Measurements from ENCODE around the gene GRM1.

The GRM1 gene

DNA sequence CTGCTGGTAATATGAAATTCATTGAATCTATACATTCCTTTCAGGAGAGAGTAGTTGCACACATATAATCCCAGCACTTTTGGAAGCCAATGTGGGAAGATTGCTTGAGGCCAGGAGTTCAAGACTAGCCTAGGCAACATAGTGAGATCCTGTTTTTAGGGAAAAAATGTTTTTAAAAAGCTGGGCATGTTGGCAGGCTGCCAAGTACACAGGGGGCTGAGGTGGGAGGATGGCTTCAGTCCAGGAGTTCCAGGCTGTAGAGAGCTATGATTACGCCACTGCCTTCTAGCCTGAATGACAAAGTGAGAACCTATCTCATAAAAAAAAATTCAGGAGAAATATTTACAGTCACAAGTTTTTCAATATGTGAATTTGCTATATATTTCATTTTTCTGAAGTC, 71.9 kb downstream of the GRM1 start:
- no peak for DNase-seq

- no peak for DNase-seq
These were observed 74.7 kb downstream of the GRM1 start for GRCh38 chr6:146103416-146104072.

- no peak for DNase-seq
These were observed 77.7 kb downstream of the GRM1 start for GRCh38 chr6:146106532-146106931.

GRCh38 chr6:146110990-146111389, 82.1 kb downstream of the GRM1 start:
- no peak for DNase-seq

GRCh38 chr6:146111881-146112450, 83.1 kb downstream of the GRM1 start:
- no peak for DNase-seq

DNA sequence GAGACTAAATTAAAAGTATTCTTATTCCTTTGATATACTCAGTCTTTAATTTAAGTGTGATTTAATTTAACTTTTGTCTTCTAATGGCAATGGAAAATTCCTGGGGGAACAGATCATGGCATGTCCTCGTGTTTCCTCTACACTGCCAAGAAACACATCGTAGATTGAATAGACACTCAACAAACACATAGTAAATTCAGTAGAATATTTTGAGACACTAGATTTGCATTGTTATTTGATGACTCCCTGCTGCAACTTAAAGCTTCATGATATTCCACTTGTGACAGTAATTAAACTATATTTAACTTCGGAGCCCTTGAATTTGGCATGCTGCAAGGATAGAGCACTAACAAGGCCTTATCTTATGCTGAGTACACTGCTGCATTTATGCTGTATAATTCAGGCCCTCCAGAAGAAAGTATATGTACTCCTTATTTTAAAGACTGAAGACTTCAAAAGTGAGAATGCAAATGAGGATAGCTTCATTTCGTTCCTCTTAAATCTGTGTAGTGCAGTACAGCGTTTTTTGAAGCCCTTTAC, 84.3 kb downstream of the GRM1 start:
- DNase-seq = no peak

GRCh38 chr6:146123616-146124015, 94.8 kb downstream of the GRM1 start:
- no peak for DNase-seq

DNA sequence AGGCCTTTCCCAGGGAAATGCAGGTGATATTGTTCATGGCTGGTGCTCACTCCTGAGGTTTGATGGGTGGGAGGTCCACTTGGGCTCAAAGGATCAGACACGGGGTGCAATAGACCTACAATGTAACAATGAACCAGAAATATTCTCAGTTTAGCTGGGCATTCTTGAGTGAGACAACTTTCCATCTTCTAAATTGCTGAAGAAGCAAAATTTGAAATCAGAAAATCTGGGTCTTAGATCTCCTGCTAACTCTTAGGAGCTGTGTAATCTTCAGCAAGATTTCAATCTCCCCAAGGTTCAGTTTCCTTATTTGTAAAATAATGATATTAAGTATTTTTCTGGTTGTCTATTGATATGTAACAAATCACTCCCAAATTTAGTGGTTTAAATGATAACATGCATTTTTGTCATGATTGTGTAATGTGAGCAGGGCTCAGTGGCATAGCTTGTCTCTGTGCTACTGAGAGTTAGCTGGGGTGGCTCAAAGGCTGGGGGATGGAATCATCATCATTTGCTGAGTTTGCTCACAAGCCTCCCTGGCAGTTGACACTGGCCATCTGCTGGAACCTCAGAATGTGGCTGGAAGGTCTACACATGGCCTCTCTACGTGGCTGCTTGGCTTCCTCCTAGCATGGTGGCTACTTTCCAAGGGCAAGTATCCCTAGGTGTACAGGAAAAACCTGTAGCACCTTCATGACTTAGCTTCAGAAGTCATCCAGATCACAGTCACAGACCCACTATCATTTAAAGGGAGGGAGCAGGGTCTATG, 98.8 kb downstream of the GRM1 start:
- DNase-seq = no peak

DNA sequence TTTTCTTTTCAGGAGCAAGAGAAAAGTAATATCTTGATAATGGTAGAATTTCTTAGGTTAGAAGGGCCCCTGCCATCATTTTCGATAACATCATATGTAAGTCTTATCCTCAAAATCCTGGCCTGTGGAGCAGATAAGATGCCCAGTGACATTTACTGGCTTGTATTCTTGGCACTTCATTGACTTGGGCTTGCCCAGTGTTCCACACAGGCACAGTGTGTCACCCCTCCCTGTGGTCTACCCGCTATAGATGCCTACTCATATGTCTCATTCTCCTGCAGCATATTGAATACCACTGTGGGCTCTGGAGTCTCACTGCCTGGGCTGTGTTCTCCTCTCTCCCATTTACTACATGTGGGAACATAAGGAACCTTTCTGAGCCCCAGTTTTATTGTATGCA, 105.0 kb downstream of the GRM1 start:
- no peak for DNase-seq

DNA sequence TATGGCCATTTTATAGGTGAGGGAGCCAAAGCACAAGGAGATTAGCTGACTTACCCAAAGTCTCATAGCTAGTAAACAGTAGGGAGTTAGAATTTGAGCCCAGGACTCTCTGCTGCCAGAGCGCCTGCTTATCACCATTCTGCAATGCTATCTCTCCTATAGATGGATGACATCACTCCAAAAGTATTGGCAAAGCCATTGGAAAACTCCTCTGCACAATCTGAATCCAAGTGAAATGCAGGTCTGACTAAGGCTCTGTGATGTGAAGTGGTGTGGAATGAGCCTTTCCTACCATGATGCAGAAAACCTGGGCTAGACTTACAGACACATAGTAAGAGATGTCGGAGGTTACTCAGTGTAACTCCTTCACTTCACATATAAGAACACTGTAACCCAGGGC, 106.3 kb downstream of the GRM1 start:
- no peak for DNase-seq

- no peak for DNase-seq
These were observed 118.0 kb downstream of the GRM1 start for GRCh38 chr6:146146836-146147235.

DNA sequence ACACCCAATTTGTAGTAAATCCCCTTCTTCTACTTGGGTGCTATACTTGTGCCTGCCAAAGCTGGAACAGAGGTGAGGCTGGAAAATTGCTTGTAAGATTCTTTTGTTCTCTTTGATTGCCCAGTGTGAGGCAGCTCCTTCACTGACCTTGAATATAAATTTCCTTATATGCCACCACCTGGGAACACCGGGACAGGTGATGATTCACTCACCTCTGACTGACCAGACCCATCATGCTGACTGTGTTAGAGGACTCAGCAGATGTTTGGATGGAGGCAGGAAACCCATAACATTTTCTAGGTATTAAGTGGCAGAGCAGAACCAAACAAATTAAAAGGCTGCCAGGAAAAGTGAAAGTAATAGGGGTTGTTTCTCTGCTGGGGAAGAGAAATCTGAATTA, 120.9 kb downstream of the GRM1 start:
- no peak for DNase-seq

GRCh38 chr6:146153040-146153758, 124.3 kb downstream of the GRM1 start:
- no peak for DNase-seq

GRCh38 chr6:146154197-146154596, 125.3 kb downstream of the GRM1 start:
- DNase-seq = no peak

DNA sequence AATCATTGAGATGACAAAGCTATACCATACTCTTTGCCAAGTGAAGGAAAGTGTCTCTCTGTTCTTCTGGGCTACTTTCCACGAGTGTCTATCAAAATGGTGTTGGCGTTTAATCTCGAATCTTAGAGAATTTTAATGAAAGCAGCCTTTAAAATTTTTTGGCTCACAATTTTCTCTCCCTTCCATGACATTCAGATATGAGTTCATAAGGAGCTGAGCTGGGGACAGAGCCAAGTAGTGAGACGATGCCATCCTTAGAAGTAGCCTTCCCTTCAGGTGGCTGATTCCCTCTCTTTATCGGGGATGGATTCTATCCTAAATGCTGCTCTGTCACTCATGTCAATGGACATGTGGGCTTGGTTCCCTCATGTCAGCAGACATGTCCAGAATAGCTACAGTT, 132.8 kb downstream of the GRM1 start:
- no peak for DNase-seq

- DNase-seq = no peak
These were observed 141.0 kb downstream of the GRM1 start for GRCh38 chr6:146169872-146170271.

- no peak for DNase-seq
These were observed 148.9 kb downstream of the GRM1 start for GRCh38 chr6:146177785-146178184.

GRCh38 chr6:146183831-146184230, 155.0 kb downstream of the GRM1 start:
- DNase-seq = no peak

GRCh38 chr6:146184701-146185100, 155.8 kb downstream of the GRM1 start:
- no peak for DNase-seq

DNA sequence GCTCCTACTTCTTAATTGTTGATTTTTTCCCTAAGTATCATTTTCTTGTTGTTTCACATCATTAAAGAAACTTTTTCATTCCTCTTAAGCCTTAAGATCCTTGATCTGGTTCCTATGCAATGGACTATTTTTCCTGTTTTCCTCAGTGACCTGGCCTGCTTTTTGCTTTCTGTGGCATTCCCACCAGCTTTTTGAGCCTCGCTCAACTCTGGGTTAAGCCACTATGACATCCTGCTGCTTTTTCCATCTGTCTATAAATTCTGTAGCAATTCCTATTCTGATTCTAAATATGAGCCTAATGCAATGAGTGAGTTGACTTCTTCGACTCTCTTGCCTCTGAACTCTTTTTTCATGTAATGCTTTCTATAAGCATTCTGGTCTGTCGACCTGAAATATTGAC, 160.3 kb downstream of the GRM1 start:
- DNase-seq = no peak

DNA sequence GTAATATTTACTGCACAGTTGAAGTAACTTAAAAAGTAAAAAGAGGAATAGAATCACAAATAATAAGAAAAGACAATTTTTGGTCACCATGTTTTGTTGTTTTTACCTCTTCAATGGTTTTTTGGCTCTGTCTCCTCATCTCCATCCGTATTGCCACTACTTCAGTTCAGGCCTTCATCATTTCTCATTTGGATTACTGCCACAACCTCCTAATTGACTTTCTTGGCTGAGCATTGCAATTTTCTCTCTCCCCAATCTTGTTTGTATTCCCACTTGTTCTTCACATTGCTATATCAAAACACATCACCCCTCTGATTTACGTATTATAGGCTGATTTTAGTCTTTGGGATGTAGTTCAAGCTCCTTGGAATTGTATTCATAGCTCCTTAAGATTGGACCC, 161.7 kb downstream of the GRM1 start:
- no peak for DNase-seq

DNA sequence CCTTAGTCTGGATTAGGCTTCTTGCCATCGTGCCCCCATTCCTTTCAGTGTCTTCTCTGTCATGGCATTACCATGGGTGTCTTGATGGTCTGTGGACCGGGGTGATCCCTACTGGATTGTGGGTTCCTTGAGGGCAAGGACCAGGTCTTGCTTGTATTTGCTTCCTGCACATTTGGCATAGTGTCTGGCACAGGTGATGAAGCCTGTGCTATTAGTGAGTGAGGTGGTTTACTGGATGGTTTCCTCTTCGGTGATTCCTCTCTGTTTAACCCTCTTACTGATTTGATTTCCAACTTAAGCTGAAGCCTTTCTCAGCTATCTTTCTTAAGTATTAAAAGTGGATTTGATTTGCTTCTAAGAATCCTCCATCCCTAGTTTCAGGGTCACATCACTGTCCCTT, 162.3 kb downstream of the GRM1 start:
- DNase-seq = no peak

- no peak for DNase-seq
These were observed 162.8 kb downstream of the GRM1 start for GRCh38 chr6:146191612-146192011.

GRCh38 chr6:146194434-146194833, 165.6 kb downstream of the GRM1 start:
- no peak for DNase-seq

All from CD4-positive, alpha-beta T cell treated with Interleukin-4 for 4 hours (primary cell).